ENCODE data around the gene KDELR1. TPM values are rescaled to one million over a fixed set of nuclear protein-coding genes. Genes with fewer than 3 reads are reported as not detected.

KDELR1 gene
- total and polyA plus RNA-seq, 9 of the 15 experiments (the other 6 are each of a cell fraction or from before 2014, with no cell fraction given), result 6.1 to 165 (median 58.5) TPM

GRCh38 chr19:48351341-48351752 lies 40.0 kb downstream of the KDELR1 start (continued):
- TF ChIP-seq GABPB2 (CRISPR knock-in tag; conservative IDR thresholded peaks at IDR 0.05) (no peak), PHF20 (IDR thresholded peaks at IDR 0.05; ENCODE audit: partially characterized antibody) (peak; percentile 43), KDM1A (IDR thresholded peaks at IDR 0.05) (peak; percentile 95 to 97), TAL1 (IDR thresholded peaks at IDR 0.05) (0 out of 2 replicates have a peak, but pooled peaks have one; percentile 7), NCOA2 (IDR thresholded peaks at IDR 0.05; ENCODE audit: partially characterized antibody in 2 of 2) (no peak), SP2 (IDR thresholded peaks at IDR 0.05; ENCODE audit: extremely low read depth, low read depth, low read length, poor library complexity, severe bottlenecking) (no peak), RAD21 (CRISPR knock-in tag; conservative IDR thresholded peaks at IDR 0.05 in 1 of 2, IDR thresholded peaks at IDR 0.05 in 1 of 2) (peak; percentile 38 to 68), TBP (optimal IDR thresholded peaks at IDR 0.05; ENCODE audit: low read depth, low read length) (peak; percentile 24), MTA3 (IDR thresholded peaks at IDR 0.05; ENCODE audit: borderline replicate concordance) (peak; percentile 53; the same call in 1 of the 2 replicates), IRF2 (CRISPR knock-in tag; IDR thresholded peaks at IDR 0.05) (no peak), C11orf30 (IDR thresholded peaks at IDR 0.05; ENCODE audit: low read depth) (peak; percentile 16; the same call in 1 of the 2 replicates), TRIM24 (IDR thresholded peaks at IDR 0.05) (peak in 1 of 2 experiments; percentile 31; a peak in 1 of 4 replicates), XRCC5 (IDR thresholded peaks at IDR 0.05; ENCODE audit: low read depth, low read length) (peak; percentile 74; the same call in 1 of the 2 replicates), CXXC5 (CRISPR knock-in tag; IDR thresholded peaks at IDR 0.05) (no peak), ADNP (tag; IDR thresholded peaks at IDR 0.05) (peak; percentile 87), THRB (CRISPR knock-in tag; conservative IDR thresholded peaks at IDR 0.05) (0 out of 2 replicates have a peak, but pooled peaks have one; percentile 44), STAG1 (CRISPR knock-in tag; IDR thresholded peaks at IDR 0.05; ENCODE audit: borderline replicate concordance) (peak; percentile 54; the same call in 1 of the 2 replicates), VEZF1 (CRISPR knock-in tag; IDR thresholded peaks at IDR 0.05) (peak; percentile 68), SMARCA5 (IDR thresholded peaks at IDR 0.05) (peak; percentile 100), CTBP1 (IDR thresholded peaks at IDR 0.05; ENCODE audit: borderline replicate concordance) (0 out of 2 replicates have a peak, but pooled peaks have one; percentile 12), SREBF2 (CRISPR knock-in tag; IDR thresholded peaks at IDR 0.05) (no peak), SP1 (CRISPR knock-in tag; IDR thresholded peaks at IDR 0.05) (peak; percentile 68; the same call in 1 of the 2 replicates), THRAP3 (IDR thresholded peaks at IDR 0.05; ENCODE audit: borderline replicate concordance) (peak; percentile 72; the same call in 1 of the 2 replicates), TARDBP (IDR thresholded peaks at IDR 0.05) (no peak), HDAC1 (IDR thresholded peaks at IDR 0.05) (peak in 1 of 2 experiments; percentile 69; a peak in 1 of 4 replicates), PTBP1 (IDR thresholded peaks at IDR 0.05; ENCODE audit: low read depth, low read length) (peak; percentile 97)

All from K562 (cell line).